ENCODE results near the gene SARDH. TPM values are rescaled to one million over a fixed set of nuclear protein-coding genes. Genes with fewer than 3 reads are reported as not detected.

Gene SARDH
- total RNA-seq, 2 experiments from 2014 or later = 0.50 to 0.88 TPM

- Mint-ChIP-seq H3K36me3 (ENCODE audit: low read depth) (no peaks in the 10 kb centered on the region), H3K4me1 (no peaks in the 10 kb centered on the region), H3K27me3 (peaks cover 8% of the 10 kb centered on the region), H3K27ac (no peak overlapping the region), H3K4me3 (no peak overlapping the region), H3K9me3 (no peaks in the 10 kb centered on the region)
- DNase-seq = no peak
- CTCF ChIA-PET = no interaction called here
- POLR2A ChIA-PET = no interaction called here
Measured at GRCh38 chr9:133716564-133717112, 21.5 kb downstream of the SARDH start.

DNA sequence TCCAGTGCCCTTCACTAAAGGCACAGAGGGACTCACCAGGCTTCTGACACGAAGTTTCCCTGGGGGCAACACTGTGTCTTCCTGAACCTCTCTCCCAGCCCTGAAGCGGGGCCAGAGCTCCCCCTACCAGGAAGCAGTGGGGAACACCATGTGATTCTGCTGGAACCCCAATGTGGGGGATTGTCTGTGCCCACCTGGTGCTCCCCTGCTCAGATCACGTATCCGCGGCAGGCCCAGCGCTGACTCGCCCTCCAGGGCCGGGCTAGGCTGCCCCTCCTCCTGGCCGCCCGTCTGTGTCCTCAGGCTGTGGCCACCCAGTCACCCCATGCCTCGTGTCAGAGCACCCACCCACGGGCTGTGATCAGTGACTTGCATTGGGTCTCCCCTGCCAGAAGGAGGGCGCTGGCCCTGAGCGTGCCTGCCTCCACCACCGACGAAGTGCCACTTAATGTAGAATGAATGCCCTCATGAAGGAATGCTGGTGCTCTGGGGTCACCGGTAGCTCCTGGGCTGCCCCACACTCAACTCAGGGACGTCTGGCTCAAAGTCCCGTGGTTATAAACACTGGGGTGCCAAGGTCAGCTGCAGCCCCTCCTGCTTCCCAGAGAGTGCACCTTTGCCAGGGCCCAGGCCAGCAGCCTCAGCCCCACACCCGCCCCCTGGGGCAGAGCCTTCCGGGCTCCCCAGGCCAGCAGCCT is 22.1 kb downstream of the SARDH start:
- no peaks in the 10 kb centered on the region for H3K9me3 Mint-ChIP-seq
- no peak overlapping the region for H3K27ac Mint-ChIP-seq
- ChIA-PET CTCF (no interaction called here), POLR2A (no interaction called here)
- DNase-seq = no peak
- H3K36me3 Mint-ChIP-seq (ENCODE audit: low read depth) = no peaks in the 10 kb centered on the region
- H3K4me1 Mint-ChIP-seq = no peaks in the 10 kb centered on the region
- peaks cover 2% of the 10 kb centered on the region for H3K27me3 Mint-ChIP-seq
- no peak overlapping the region for H3K4me3 Mint-ChIP-seq

DNA sequence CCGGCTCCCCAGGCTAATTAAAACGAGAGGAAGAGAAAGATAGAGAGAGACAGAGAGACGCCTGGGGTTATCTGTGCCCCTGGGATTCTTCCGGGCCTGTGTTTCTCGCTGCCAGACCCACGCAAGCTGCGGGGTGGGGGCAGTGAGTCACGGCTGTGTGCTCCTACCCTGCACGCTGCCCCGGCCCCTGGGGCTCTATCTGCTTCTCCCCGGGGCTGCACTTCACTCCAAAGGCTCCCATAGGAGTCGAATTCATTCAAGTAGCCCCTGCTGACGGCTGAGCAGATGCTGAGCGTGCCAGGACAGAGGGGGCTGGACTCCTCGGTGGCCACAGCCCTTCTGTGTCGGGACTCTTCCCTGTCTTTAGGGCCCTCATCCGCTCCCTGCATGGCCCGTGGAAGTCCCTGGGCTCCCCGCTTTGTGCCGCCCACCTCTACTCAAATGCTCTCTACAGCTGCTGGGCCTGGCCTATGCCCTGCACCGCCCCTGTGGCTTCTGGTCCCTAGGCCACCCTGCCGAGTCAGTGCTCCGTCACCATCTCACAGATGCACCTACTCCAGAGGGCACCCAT is 22.8 kb downstream of the SARDH start:
- POLR2A ChIA-PET = no interaction called here
- Mint-ChIP-seq H3K4me3 (no peak overlapping the region), H3K4me1 (no peaks in the 10 kb centered on the region), H3K9me3 (no peaks in the 10 kb centered on the region), H3K27ac (no peak overlapping the region), H3K36me3 (ENCODE audit: low read depth) (no peaks in the 10 kb centered on the region), H3K27me3 (no peaks in the 10 kb centered on the region)
- DNase-seq = no peak
- CTCF ChIA-PET = no interaction called here

DNA sequence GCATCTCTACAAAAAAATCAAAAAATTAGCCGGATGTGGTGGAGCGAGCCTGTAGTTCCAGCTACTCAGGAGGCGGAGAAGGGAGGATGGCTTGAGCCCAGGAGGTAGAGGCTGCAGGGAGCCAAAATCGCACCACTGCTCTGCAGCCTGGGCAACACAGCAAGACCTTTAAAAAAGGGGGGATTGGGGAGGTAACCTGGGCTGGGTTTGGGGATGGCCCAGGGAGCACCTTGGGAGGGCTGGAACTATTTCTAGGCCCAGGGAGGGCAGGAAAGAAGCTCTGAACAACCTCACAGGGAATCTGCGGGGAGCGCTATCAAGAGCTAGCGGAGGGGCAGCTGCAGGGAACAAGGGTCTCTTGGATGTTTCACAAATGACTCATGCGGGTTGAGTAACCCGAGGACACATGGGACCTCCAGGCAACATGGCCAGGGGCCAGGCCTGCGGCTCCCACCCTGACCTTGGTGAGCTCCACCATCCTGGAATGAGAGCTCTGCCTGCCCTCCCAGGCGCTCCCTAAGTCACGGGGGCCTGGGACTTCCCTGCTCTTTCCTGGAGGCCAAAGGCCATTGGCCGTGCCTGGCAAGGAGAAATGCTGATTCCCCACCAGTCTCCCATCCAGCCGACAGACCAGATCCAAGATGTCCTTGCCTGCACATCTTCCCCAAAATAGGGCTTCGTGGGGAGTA is 23.4 kb downstream of the SARDH start:
- ChIA-PET POLR2A (no interaction called here), CTCF (no interaction called here)
- Mint-ChIP-seq H3K27ac (no peak overlapping the region), H3K4me3 (no peak overlapping the region), H3K36me3 (ENCODE audit: low read depth) (no peaks in the 10 kb centered on the region), H3K9me3 (no peaks in the 10 kb centered on the region), H3K4me1 (no peaks in the 10 kb centered on the region), H3K27me3 (no peaks in the 10 kb centered on the region)
- no peak for DNase-seq

DNA sequence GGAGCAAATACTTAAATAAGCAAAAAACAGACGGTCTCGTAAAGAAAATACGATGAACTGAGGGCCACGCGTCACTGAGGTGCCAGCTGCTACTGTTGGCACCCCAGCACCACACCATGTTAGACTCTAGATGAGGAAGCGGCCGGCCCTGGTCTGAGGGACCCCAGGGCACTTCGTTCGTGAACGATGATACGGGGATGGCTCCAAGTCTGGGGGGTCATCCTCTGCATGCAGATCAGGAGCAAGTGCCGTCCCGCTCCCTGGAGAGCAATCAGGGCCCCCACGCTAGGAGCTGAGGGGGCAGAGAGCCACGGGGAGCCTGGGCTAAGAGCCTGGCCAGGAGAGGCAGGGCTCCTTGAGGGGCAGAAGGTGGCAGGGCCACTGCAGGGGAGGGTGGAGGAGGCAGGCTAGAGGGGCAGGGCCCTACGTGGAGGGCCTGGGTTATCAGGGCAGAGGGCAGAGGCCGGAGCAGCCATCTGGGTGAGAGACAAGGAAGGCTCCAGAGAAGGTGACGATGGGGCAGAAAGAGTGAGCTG is 24.1 kb downstream of the SARDH start:
- Mint-ChIP-seq H3K27me3 (no peaks in the 10 kb centered on the region), H3K4me1 (no peaks in the 10 kb centered on the region), H3K27ac (no peak overlapping the region), H3K4me3 (no peak overlapping the region), H3K36me3 (ENCODE audit: low read depth) (no peaks in the 10 kb centered on the region), H3K9me3 (no peaks in the 10 kb centered on the region)
- DNase-seq = no peak
- ChIA-PET CTCF (no interaction called here), POLR2A (no interaction called here)

- Mint-ChIP-seq H3K4me1 (no peaks in the 10 kb centered on the region), H3K4me3 (no peak overlapping the region), H3K27ac (no peak overlapping the region), H3K27me3 (no peaks in the 10 kb centered on the region), H3K36me3 (ENCODE audit: low read depth) (no peaks in the 10 kb centered on the region), H3K9me3 (no peaks in the 10 kb centered on the region)
- ChIA-PET CTCF (no interaction called here), POLR2A (no interaction called here)
- DNase-seq = no peak
Measured at GRCh38 chr9:133713150-133713959, 24.8 kb downstream of the SARDH start.

DNA sequence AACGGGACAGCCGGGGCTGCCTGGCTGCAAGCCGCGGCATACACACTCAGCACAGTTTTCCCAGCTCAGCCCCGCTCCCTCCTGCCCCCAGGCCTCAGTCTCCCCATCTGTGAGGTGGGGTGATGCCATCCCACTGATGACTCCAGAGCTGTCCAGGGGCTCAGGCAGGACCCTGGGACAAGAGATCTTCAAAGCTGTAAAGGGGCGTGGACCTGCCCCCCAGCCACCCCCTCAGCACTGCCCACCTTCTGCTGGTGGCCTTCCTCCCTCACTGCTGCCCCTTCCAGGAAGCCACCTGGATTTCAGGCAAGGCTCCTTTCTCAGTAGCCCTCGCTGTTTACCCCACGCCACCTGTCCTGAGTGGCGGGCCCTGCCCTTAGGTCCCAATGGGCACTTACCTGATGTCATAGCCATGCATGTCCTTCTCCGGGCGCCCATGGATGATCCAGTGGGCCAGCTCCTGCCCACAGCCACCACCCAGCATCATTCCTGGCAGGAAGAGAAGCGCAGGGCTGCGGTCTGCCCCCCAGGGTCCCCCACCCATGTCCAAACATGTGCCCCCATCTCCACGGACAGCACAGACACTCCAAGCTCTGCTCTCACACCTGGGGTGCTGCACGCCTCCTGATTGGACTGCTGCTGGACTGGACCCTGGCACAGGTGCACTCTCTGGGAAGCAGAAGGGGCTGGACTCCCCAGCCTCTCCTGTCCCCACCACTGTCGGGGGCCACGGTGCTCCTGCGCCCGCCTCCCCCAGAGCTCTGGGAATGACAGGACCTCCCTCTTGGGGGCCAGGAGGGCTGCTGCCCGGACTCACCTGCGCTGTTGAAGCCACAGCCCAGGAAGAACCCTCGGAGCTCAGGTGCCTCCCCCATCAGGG is 25.7 kb downstream of the SARDH start:
- POLR2A ChIA-PET = no interaction called here
- Mint-ChIP-seq H3K4me3 (no peak overlapping the region), H3K27ac (no peak overlapping the region), H3K9me3 (no peaks in the 10 kb centered on the region), H3K4me1 (no peaks in the 10 kb centered on the region), H3K36me3 (ENCODE audit: low read depth) (no peaks in the 10 kb centered on the region), H3K27me3 (no peaks in the 10 kb centered on the region)
- no peak for DNase-seq
- CTCF ChIA-PET = no interaction called here

- no peaks in the 10 kb centered on the region for H3K9me3 Mint-ChIP-seq
- CTCF ChIA-PET = no interaction called here
- no peak overlapping the region for H3K4me3 Mint-ChIP-seq
- no peaks in the 10 kb centered on the region for H3K4me1 Mint-ChIP-seq
- no peaks in the 10 kb centered on the region for H3K36me3 Mint-ChIP-seq (ENCODE audit: low read depth)
- DNase-seq = no peak
- H3K27ac Mint-ChIP-seq = no peak overlapping the region
- H3K27me3 Mint-ChIP-seq = no peaks in the 10 kb centered on the region
- POLR2A ChIA-PET = no interaction called here
Measured at GRCh38 chr9:133711428-133712220, 26.5 kb downstream of the SARDH start.

- Mint-ChIP-seq H3K27me3 (no peaks in the 10 kb centered on the region), H3K27ac (no peak overlapping the region), H3K4me3 (no peak overlapping the region), H3K9me3 (no peaks in the 10 kb centered on the region), H3K4me1 (no peaks in the 10 kb centered on the region), H3K36me3 (ENCODE audit: low read depth) (no peaks in the 10 kb centered on the region)
- DNase-seq = no peak
- POLR2A ChIA-PET = no interaction called here
- CTCF ChIA-PET = no interaction called here
Measured at GRCh38 chr9:133710661-133711427, 27.3 kb downstream of the SARDH start.

DNA sequence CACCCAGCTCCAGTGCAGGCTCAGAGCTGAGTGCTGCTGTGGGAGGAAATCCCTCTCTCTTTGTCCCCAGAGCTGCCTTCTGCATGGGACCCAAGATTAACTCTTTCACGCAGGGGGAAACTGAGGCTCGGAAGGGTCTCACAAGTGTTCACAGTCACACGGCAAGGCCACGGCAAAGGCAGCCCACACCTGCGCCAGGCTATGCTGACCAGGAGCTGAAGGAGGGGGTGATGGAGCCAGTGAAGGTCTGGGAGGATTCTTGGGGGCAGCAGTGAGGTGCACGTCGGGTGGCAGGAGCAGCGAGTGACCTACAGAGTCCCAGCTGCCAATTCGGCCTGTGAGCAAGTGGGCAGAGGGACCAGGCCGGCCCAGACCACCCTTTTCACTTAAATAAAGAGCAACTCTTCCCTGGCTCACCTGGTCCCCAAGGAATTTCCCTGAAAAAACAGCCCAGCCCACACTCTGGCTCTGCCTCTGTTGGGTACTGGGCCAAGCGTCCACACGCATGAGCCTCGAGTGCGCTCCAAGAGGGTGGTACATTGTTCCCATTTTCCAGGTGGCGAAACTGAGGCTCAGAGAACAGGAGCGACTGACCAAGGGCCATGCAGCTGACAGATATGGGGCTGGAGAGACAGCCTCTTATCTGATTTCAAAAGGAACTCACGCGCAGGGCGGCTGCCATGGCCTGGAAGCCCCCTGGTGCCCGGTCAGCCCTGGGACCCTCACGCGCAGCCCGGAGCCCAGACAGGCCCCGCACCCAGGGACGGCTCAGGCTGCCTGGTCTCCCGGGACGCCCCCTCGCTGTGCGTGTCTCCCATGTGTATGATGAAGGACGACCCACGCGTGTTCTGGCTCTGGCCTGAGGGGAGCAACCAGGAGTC is 28.2 kb downstream of the SARDH start:
- H3K36me3 Mint-ChIP-seq (ENCODE audit: low read depth) = no peaks in the 10 kb centered on the region
- POLR2A ChIA-PET = no interaction called here
- no peak overlapping the region for H3K27ac Mint-ChIP-seq

More for the DNA sequence above, 28.2 kb downstream of the SARDH start:
- Mint-ChIP-seq H3K27me3 (no peaks in the 10 kb centered on the region), H3K4me1 (no peaks in the 10 kb centered on the region), H3K9me3 (no peaks in the 10 kb centered on the region), H3K4me3 (no peak overlapping the region)
- DNase-seq = no peak
- CTCF ChIA-PET = no interaction called here
